Measurements from ENCODE around the gene NME2.

NME2 gene

DNA sequence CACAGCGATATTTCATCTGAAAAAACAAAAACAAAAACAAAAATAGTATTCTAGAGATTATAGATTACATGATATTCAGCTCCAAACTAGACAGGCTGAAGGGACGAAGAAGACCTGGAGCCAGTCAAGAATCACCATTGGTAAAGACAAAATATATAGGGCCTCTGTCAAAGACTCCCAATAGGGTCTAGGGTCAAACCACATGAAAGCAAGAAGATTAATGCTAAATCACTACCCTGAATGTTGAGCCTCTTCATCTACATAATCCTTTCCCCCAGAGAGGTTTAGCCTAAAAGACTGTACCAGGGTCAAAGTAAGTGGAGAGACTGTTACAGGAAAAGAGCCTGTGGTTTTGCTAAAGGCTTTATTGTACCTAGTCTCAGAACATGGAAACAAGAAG lies 23.6 kb upstream of the NME2 start:
- TF ChIP-seq GATA2 (IDR thresholded peaks at IDR 0.05; ENCODE audit: low read depth, low read length) (no peak), GATA3 (IDR thresholded peaks at IDR 0.05; ENCODE audit: low read depth, low read length) (no peak)

DNA sequence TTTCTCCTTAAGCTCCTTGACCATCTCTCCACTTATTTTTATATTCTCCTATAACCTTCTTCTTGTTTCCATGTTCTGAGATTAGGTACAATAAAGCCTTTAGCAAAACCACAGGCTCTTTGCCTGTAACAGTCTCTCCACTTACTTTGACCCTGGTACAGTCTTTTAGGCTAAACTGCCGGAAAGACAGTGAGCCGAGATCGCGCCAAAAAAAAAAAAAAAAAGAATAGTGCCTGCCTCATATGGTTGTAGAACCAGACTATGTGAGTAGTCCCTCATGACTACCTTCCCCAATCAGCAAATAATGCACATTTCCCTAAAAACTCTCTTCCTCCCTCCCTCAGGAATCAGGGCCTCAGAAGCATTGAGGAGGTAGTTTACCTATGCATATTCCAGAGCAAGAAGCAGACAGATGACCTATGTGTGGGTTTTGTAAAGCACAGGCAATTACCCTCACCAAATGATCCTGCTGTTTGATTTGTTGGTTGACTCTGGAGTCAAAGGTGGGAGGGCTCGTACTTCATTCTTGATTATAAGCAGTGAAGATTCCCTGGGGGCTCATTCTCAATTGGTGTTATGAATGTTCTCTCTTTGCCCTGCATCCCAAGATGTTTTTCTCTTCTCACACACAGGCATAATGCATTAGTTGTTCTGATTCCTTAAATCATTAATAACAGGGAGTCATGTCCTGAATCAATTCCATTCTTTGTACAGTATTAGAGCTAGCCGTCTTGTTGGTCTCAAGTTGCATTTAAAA lies 21.8 kb upstream of the NME2 start:
- TF ChIP-seq GATA2 (IDR thresholded peaks at IDR 0.05; ENCODE audit: low read depth, low read length) (no peak), GATA3 (IDR thresholded peaks at IDR 0.05; ENCODE audit: low read depth, low read length) (no peak)

DNA sequence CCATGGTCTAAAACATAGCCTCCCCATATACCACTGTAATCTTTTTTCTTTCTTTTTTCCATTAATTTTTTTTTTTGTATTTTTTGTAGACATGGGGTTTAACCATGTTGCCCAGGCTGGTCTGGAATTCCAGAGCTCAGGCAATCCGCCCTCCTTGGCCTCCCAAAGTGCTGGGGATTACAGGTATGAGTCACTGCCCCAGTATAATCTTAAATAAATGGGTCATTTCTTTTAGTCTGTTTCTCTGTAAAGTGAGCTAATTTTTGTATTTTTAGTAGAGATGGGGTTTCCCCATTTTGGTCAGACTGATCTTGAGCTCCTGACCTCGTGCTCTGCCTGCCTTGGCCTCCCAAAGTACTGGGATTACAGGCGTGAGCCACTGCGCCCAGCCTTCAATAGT lies 18.6 kb upstream of the NME2 start:
- TF ChIP-seq GATA2 (IDR thresholded peaks at IDR 0.05; ENCODE audit: low read depth, low read length) (no peak), GATA3 (IDR thresholded peaks at IDR 0.05; ENCODE audit: low read depth, low read length) (no peak)

DNA sequence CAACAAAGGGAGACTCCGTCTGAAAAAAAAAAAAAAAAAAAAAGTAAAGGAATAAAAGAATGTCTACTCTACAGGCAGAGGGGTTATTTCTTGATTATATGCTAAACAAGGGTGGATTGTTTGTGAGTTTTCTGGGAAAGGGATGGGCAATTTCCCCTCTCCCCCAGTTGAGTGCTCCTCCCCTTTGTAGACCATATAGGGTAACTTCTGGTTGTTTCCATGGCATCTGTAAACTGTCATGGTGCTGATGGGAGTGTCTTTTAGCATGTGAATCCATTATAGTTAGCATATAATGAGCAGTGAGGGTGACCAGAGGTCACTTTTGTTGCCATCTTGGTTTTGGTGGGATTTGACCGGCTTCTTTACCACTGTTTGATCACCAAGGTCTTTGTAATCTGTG lies 17.0 kb upstream of the NME2 start:
- TF ChIP-seq GATA2 (IDR thresholded peaks at IDR 0.05; ENCODE audit: low read depth, low read length): no peak
- no peak for TF ChIP-seq GATA3 (IDR thresholded peaks at IDR 0.05; ENCODE audit: low read depth, low read length)

DNA sequence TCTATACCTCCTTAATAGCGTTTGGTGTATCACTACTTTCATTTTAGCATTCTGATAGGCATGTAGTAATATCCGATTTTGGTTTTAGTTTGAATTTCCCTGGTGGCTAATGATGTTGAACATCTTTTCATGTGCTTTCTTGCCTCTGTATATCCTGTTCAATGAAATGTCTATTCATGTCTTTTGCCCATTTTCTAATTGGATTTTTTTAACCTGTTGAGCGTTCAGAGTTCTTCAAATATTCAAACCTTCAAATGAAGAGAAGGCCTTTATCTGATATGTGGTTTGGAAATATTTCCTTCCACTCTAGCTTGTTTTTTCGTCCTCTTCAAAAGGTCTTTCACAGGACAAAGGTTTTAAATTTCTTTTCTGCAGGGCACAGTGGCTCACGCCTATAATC lies 15.3 kb upstream of the NME2 start:
- TF ChIP-seq GATA3 (IDR thresholded peaks at IDR 0.05; ENCODE audit: low read depth, low read length) (no peak), GATA2 (IDR thresholded peaks at IDR 0.05; ENCODE audit: low read depth, low read length) (no peak)

DNA sequence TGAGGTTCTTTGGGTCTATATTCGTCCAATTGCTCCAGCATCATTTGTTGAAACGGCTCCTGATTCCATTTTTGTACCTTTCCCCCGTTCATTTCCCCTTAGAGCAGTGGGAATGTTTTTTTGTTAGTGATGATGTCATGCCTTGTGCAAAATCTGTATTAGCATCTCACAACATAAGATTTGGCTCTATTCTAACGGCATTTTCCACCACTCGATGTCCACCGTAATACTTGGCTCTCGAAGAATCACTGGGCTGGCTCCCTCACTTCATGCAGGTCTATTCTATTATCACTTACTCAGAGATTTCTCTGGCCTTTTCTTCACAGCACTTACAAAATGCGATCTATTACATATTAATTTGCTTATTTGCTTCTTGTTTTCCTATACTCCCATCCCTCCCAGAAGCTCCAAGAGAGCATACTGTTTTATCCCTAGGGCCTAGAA lies 13.4 kb upstream of the NME2 start:
- TF ChIP-seq GATA2 (IDR thresholded peaks at IDR 0.05; ENCODE audit: low read depth, low read length) (no peak), GATA3 (IDR thresholded peaks at IDR 0.05; ENCODE audit: low read depth, low read length) (no peak)

DNA sequence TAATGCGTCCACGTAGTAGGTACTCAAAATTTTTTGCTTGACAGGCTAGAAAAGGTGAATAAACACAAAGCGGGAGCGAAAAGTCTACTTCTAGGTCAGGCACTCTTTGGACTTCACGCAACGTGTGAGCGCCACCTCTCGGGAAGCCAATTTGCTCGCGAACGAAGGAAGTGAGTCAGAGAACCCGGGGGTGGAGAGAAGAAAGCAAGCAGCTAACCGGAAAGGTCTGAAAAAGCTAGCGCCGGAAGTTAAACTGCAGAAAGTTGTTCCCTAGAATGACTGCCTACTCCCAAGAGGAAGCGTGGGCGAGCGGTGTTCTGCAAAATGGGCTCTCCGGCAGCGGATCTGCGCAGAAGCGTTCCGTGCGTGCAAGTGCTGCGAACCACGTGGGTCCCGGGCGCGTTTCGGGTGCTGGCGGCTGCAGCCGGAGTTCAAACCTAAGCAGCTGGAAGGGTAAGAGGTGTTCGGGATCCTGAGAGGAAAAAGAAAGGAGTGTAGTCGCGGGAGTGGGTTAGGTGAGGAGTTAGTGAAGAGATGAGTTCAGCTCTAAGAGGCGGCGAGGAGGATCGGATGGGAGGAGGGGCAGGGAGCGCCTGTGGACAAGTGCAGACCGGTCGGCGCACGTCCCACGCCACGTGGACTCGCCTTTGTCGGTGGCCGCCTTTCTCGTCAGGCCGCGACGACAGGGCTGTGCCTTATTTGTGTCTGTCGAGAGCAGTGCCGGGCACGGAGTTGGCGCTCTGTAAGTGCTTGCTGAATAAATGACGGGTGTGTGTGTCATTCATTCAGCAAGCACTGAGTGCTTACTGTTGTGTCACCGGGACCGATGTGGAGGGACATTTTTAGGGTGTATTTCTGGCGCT lies 12.8 kb upstream of the NME2 start, which contains the start of gene NME1:
TSS of gene NME1 (plus strand) at position 350 of the 863 bp plus-strand sequence. CDS start 2,096 bp downstream, outside the sequence.
- TF ChIP-seq GATA3 (IDR thresholded peaks at IDR 0.05; ENCODE audit: low read depth, low read length) (no peak), GATA2 (IDR thresholded peaks at IDR 0.05; ENCODE audit: low read depth, low read length) (no peak)

DNA sequence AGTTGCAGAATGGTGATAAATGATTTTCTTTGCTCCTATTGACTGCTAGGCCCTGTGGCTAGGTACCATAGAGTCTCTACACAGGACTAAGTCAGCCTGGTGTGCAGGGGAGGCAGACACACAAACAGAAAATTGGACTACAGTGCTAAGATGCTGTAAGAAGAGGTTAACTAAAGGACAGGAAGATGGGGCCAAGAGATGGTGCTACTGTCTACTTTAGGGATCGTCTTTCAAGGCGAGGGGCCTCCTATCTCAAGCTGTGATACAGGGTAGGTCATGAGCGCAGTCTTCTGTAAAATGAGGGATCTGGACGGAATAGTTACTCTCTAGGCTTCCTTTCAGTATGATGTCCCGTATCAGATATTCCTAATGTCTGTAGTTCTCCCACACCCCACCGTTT lies 12.0 kb upstream of the NME2 start:
- no peak for TF ChIP-seq GATA2 (IDR thresholded peaks at IDR 0.05; ENCODE audit: low read depth, low read length)
- TF ChIP-seq GATA3 (IDR thresholded peaks at IDR 0.05; ENCODE audit: low read depth, low read length): no peak

DNA sequence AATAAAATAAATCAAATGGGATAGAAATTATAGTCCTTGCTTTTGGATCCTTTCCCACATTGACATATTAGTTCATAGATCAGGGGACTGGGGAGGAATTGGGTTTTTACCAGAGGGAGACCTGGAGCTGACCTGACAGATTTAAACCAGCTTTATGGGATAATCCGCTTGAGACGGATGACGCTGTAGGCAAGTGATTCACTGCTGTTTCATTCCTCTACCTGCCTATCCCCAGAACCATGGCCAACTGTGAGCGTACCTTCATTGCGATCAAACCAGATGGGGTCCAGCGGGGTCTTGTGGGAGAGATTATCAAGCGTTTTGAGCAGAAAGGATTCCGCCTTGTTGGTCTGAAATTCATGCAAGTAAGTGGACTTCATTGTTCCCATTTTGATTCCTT lies 10.8 kb upstream of the NME2 start:
- TF ChIP-seq GATA3 (IDR thresholded peaks at IDR 0.05; ENCODE audit: low read depth, low read length): no peak
- no peak for TF ChIP-seq GATA2 (IDR thresholded peaks at IDR 0.05; ENCODE audit: low read depth, low read length)

DNA sequence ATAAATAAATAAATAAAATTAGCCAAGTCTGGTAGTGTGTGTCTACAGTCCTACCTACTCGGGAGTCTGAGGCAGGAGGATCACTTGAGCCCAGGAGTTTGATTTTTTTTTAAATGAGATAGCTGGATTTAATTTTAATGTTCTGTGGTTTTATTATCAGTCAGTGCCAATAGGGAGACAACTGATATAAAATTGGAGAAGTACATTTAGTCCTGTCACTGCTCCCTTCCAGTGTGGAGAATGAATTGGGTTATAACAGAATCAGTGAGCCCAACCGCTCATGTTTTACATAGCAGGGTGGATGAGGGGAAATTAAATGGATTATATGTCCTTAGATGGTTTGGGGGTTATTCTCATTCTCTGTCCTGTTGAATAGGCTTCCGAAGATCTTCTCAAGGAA lies 6.6 kb upstream of the NME2 start:
- no peak for TF ChIP-seq GATA2 (IDR thresholded peaks at IDR 0.05; ENCODE audit: low read depth, low read length)
- TF ChIP-seq GATA3 (IDR thresholded peaks at IDR 0.05; ENCODE audit: low read depth, low read length): no peak

DNA sequence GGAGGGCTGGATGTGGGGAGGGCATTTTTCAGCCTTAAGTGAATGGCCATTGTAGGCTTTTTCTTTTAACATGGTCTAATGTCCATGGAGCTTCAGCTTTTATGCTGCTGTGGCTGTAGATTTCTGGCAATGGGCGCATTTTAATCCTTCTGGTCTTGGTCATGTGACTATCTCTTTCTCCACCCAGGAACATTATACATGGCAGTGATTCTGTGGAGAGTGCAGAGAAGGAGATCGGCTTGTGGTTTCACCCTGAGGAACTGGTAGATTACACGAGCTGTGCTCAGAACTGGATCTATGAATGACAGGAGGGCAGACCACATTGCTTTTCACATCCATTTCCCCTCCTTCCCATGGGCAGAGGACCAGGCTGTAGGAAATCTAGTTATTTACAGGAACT lies 4.7 kb upstream of the NME2 start:
- TF ChIP-seq GATA3 (IDR thresholded peaks at IDR 0.05; ENCODE audit: low read depth, low read length): no peak
- no peak for TF ChIP-seq GATA2 (IDR thresholded peaks at IDR 0.05; ENCODE audit: low read depth, low read length)

DNA sequence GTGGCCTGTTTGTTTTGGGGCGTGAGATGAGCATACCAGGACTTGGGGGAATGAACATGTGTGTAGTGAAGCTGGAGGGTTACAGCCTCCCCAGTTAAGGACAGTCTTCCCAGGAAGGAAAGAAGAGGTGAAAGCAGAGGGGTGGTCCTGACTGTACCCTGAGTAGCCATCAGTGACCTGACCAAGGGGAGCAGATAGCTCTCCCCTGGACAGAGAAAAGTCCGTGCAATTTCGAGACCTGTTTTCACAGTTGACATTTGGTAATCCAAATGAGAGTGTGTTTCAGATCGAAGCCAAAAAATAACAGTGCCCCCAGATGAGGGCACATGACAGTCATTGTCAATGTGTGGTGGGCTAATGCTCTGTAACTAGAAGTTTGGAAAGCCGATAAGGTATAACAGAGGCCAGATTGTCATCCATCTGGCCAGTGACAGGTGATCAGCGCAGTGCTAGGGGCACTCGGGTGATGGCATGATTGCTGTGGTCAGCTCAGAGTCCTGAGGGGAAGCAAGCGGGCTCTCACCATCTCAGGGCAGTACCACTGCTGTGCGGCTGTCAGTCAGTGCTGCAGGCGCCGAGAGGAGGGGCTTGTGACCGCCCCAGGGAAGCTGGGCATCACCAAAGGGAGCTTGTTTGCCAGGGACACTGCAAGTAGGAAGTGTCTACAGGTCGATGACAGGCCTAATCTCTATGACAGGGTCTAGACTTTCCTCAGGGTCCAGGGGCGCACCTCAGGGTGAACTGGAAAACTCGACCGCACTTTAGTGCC lies 1.1 kb upstream of the NME2 start:
- TF ChIP-seq GATA3 (IDR thresholded peaks at IDR 0.05; ENCODE audit: low read depth, low read length): no peak
- no peak for TF ChIP-seq GATA2 (IDR thresholded peaks at IDR 0.05; ENCODE audit: low read depth, low read length)

DNA sequence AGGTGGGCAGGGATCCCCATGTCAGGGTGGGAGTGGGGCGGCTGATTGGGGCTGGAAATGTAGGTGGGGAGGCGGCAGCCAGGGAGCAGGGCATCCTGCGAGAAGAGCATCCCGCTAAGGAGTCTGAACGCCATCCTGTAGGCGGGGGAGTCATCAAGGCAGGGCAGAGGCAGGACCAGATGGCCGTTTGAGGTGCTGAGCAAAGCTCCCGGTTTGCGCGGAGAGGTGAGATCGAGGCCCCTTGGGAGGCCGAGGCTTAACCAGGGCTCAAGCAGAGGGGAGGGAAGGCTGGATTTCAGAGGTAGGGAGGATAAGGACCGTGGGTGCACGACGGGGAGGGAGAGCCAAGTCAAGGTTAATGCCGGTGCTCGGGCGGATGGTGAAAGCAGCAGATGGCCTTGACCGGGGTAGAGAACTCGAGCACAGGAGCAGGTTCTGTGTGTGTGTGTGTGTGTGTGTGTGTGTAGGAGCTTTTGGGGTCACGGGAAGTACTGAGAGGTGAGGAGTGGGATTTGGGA lies 472 bp upstream of the NME2 start:
- TF ChIP-seq GATA2 (IDR thresholded peaks at IDR 0.05; ENCODE audit: low read depth, low read length) (no peak), GATA3 (IDR thresholded peaks at IDR 0.05; ENCODE audit: low read depth, low read length) (no peak)

Measured in SH-SY5Y (cell line).